ENCODE results near the gene GALNT10.

GALNT10 gene

DNA sequence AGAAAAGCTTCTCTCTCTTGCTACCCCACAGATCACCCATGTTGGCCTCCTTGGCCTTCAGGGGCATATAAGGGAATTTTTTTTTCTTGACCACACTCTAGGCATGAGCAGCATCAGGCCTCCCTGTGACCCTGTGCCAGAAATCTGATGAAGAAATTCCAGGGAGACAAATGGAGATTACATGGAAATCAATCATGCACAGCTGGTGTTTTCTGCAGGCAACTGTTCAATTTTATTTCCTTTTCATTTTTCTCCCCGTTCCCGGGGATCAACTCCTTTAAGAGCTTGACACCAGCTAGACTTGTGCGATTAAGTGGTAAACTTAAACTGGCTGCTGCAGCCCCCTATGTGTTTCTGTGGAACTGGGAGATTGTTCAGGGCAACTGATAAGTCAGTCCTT, 59.3 kb downstream of the GALNT10 start:
- TF ChIP-seq EZH2phosphoT487 (IDR thresholded peaks at IDR 0.05; ENCODE audit: borderline replicate concordance, low read length), result no peak
- TF ChIP-seq, protein P1, sequence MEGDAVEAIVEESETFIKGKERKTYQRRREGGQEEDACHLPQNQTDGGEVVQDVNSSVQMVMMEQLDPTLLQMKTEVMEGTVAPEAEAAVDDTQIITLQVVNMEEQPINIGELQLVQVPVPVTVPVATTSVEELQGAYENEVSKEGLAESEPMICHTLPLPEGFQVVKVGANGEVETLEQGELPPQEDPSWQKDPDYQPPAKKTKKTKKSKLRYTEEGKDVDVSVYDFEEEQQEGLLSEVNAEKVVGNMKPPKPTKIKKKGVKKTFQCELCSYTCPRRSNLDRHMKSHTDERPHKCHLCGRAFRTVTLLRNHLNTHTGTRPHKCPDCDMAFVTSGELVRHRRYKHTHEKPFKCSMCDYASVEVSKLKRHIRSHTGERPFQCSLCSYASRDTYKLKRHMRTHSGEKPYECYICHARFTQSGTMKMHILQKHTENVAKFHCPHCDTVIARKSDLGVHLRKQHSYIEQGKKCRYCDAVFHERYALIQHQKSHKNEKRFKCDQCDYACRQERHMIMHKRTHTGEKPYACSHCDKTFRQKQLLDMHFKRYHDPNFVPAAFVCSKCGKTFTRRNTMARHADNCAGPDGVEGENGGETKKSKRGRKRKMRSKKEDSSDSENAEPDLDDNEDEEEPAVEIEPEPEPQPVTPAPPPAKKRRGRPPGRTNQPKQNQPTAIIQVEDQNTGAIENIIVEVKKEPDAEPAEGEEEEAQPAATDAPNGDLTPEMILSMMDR (IDR thresholded peaks at IDR 0.05; ENCODE audit: low read depth, low read length, poor library complexity, severe bottlenecking), result no peak
- no peaks in the 10 kb centered on the region for H3F3A ChIP-seq (ENCODE audit: control insufficient read depth, insufficient read depth)
- no peaks in the 10 kb centered on the region for H3K36me3 ChIP-seq (ENCODE audit: control insufficient read depth, low read length)
- no peak overlapping the region for H3K4me2 ChIP-seq (ENCODE audit: low read length)
- peaks cover 3% of the 10 kb centered on the region; the same call in 1 of the 2 replicates for H3K9me3 ChIP-seq (ENCODE audit: control insufficient read depth, insufficient read depth, low read length)
- no peak overlapping the region for H3K4me3 ChIP-seq (ENCODE audit: low read length)
- no peaks in the 10 kb centered on the region for H3K4me1 ChIP-seq (ENCODE audit: control insufficient read depth, low read length)
- no peaks in the 10 kb centered on the region for H3K79me2 ChIP-seq (ENCODE audit: control insufficient read depth, low read length)
- H3K9me2 ChIP-seq (replicated peaks; ENCODE audit: control insufficient read depth, low read length), result no peaks in the 10 kb centered on the region
- no peaks in the 10 kb centered on the region for H3K27me3 ChIP-seq (ENCODE audit: control insufficient read depth, low read length)
- H4K20me1 ChIP-seq (ENCODE audit: control insufficient read depth, insufficient read depth, low read depth, low read length), result no peaks in the 10 kb centered on the region
- no peak overlapping the region for H3K27ac ChIP-seq (ENCODE audit: low read depth, low read length)

DNA sequence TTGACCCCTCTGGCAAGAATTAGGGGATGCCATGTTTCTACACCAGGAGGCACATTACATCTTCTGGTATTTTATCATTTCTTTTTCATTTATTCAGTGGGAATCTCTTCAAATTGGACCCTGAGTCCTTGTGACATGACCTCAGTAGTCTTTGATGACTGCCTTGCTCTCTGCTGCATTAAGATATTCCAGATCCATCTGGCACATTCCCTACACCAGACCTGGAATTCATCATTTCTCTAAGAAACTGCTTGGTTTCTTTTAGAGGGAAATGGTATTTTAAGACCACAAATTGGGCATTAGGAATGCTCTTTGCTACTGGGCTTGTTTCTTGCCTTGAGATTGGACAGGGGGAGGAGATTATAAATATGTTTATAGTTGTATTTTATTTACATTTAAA, 61.0 kb downstream of the GALNT10 start:
- TF ChIP-seq EZH2phosphoT487 (IDR thresholded peaks at IDR 0.05; ENCODE audit: borderline replicate concordance, low read length), result no peak
- TF ChIP-seq, protein P1 (IDR thresholded peaks at IDR 0.05; ENCODE audit: low read depth, low read length, poor library complexity, severe bottlenecking), result no peak
- Histone ChIP-seq H3K27ac (ENCODE audit: low read depth, low read length) (no peak overlapping the region), H3K36me3 (ENCODE audit: control insufficient read depth, low read length) (no peaks in the 10 kb centered on the region), H3K79me2 (ENCODE audit: control insufficient read depth, low read length) (no peaks in the 10 kb centered on the region), H3K4me3 (ENCODE audit: low read length) (no peak overlapping the region), H4K20me1 (ENCODE audit: control insufficient read depth, insufficient read depth, low read depth, low read length) (no peaks in the 10 kb centered on the region), H3K4me1 (ENCODE audit: control insufficient read depth, low read length) (no peaks in the 10 kb centered on the region), H3K4me2 (ENCODE audit: low read length) (no peak overlapping the region), H3K9me2 (replicated peaks; ENCODE audit: control insufficient read depth, low read length) (no peaks in the 10 kb centered on the region), H3K9me3 (ENCODE audit: control insufficient read depth, insufficient read depth, low read length) (no peaks in the 10 kb centered on the region), H3F3A (ENCODE audit: control insufficient read depth, insufficient read depth) (no peaks in the 10 kb centered on the region), H3K27me3 (ENCODE audit: control insufficient read depth, low read length) (no peaks in the 10 kb centered on the region)

- TF ChIP-seq EZH2phosphoT487 (IDR thresholded peaks at IDR 0.05; ENCODE audit: borderline replicate concordance, low read length), result no peak
- TF ChIP-seq, protein P1 (IDR thresholded peaks at IDR 0.05; ENCODE audit: low read depth, low read length, poor library complexity, severe bottlenecking), result no peak
- Histone ChIP-seq H3F3A (ENCODE audit: control insufficient read depth, insufficient read depth) (no peaks in the 10 kb centered on the region), H3K79me2 (ENCODE audit: control insufficient read depth, low read length) (no peaks in the 10 kb centered on the region), H3K9me3 (ENCODE audit: control insufficient read depth, insufficient read depth, low read length) (no peaks in the 10 kb centered on the region), H3K4me2 (ENCODE audit: low read length) (no peak overlapping the region), H4K20me1 (ENCODE audit: control insufficient read depth, insufficient read depth, low read depth, low read length) (no peaks in the 10 kb centered on the region), H3K27me3 (ENCODE audit: control insufficient read depth, low read length) (no peaks in the 10 kb centered on the region), H3K27ac (ENCODE audit: low read depth, low read length) (no peak overlapping the region), H3K36me3 (ENCODE audit: control insufficient read depth, low read length) (no peaks in the 10 kb centered on the region), H3K4me1 (ENCODE audit: control insufficient read depth, low read length) (no peaks in the 10 kb centered on the region), H3K4me3 (ENCODE audit: low read length) (no peak overlapping the region), H3K9me2 (replicated peaks; ENCODE audit: control insufficient read depth, low read length) (no peaks in the 10 kb centered on the region)
Measured at GRCh38 chr5:154253807-154254206, 63.3 kb downstream of the GALNT10 start.

GRCh38 chr5:154254896-154255295, 64.4 kb downstream of the GALNT10 start:
- no peaks in the 10 kb centered on the region for H3K27me3 ChIP-seq (ENCODE audit: control insufficient read depth, low read length)
- H3K4me2 ChIP-seq (ENCODE audit: low read length), result no peak overlapping the region
- no peaks in the 10 kb centered on the region for H3K79me2 ChIP-seq (ENCODE audit: control insufficient read depth, low read length)
- no peaks in the 10 kb centered on the region for H3K9me3 ChIP-seq (ENCODE audit: control insufficient read depth, insufficient read depth, low read length)
- no peaks in the 10 kb centered on the region for H3F3A ChIP-seq (ENCODE audit: control insufficient read depth, insufficient read depth)
- H4K20me1 ChIP-seq (ENCODE audit: control insufficient read depth, insufficient read depth, low read depth, low read length), result no peaks in the 10 kb centered on the region
- no peaks in the 10 kb centered on the region for H3K9me2 ChIP-seq (replicated peaks; ENCODE audit: control insufficient read depth, low read length)
- TF ChIP-seq, protein P1 (IDR thresholded peaks at IDR 0.05; ENCODE audit: low read depth, low read length, poor library complexity, severe bottlenecking), result no peak
- TF ChIP-seq EZH2phosphoT487 (IDR thresholded peaks at IDR 0.05; ENCODE audit: borderline replicate concordance, low read length), result no peak
- no peak overlapping the region for H3K4me3 ChIP-seq (ENCODE audit: low read length)
- H3K27ac ChIP-seq (ENCODE audit: low read depth, low read length), result no peak overlapping the region
- no peaks in the 10 kb centered on the region for H3K36me3 ChIP-seq (ENCODE audit: control insufficient read depth, low read length)
- H3K4me1 ChIP-seq (ENCODE audit: control insufficient read depth, low read length), result no peaks in the 10 kb centered on the region
